ENCODE results near the gene UPK3B.
"Not testable (repeated sequence)": the region's sequence is repeated elsewhere in the genome, so short reads cannot be mapped to it uniquely, and the experiment has no call there.

UPK3B gene

DNA sequence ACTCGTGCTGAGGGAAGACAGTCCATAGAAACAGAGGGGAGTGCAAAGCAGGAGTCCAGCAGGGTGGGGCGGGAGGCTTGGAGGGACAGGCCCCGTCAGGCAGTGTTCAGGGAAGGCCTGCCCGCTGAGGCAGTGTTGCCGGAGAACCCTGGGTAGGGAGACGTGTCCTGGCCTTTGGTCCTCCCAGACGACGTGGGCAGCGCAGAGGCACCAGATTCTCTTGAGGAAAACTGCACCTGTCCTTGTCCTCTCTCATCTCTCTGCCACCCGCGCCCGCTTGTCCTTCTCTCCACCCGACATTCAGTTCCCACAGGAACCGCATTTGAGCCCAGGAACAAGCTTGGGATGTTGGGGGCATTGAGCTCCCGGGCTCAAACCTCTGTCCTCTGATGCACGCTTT is 14.6 kb upstream of the UPK3B start:
- not testable (repeated sequence) for DNase-seq

DNA sequence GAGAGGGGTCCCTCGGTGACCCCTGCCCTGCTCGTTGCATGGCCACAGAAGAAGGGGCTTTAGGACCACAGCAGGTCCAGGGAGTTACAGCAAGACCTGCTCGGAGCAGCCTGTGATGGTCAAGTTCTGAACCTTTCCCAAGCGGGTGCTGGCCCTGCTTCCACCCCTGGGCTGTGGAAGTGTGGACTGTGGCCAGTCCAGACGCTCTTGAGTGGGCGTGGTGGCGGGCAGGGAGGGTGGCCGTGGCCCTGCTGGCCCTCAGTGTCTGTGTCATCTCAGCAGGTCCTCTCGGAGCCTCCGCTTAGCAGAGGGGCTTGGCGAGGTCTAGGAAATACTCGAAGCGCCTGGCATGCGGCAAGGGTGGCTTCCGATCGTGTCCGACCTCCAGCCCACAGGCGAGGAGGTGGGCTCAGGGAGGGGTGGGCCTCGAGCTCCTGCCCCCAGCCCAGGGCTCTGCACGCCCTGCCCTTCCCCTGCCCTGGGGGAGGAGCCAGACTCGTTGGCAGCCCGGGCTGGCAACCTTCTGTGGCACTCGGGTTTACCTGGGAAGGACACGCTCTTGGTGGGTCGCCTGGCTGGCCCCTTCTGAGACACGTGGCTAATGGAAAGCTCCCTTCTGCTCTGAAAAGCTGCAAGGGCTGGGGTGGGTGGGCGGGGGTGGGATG is 12.3 kb upstream of the UPK3B start:
- DNase-seq = not testable (repeated sequence)

DNA sequence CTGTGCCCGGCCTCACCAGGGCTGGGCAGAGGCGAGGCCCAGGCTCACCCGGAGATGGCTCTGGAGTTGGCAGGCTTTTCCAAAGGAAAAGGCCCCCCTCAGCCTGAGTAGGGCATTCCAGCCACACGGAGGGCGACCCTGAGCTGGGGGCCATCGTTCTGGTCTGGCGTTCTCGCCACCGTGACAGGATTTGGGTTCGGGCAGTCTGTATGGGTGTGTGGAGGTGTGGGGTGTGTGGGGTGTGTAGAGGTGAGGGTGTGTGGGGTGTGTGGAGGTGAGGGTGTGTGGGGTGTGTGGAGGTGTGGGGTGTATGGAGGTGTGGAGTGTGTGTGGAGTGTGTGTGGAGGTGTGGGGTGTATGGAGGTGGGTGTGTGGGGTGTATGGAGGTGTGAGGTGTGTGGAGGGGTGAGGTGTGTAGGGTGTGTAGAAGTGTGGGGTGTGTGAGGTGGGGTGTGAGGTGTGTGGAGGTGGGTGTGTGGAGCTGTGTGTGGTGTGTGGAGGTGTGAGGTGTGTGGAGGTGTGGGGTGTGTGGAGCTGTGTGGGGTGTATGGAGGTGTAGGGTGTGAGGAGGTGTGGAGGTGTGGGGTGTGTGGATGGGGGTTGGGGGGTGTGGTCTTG is 11.7 kb upstream of the UPK3B start:
- DNase-seq = not testable (repeated sequence)

DNA sequence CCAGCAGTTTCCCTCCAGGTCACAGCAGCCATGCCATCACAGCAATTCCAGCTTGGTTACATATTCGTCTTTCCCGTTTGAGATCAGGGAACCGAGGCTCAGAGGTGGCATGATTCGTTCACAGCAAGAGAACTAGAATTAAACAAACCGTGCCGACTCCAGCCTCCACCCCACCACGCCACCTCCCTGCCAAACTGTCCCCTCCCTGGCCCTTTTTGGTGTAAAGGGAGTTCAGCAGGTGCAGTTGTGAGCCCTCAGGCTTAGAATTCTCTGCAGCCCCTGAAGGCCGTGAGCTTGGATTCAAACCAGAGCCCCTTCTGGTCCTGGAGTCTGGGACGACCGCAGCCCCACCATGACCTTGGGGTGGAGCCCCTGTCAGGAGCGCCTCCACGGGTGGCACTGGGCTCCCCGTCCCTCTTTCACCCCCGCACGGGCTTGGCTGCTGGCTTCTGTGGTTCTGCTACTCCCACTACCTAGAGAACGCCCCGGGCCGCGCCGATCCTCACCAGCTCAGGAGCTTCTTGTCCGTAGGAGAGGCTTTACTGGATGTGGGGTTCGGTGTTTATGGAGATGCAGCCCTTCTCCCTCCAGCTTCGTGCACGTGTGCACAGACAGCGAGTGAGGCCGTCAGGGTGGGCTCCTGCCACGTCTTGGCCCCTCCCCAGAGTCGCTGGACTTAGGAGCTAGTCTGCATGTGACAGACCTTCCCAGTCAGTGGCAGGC is 11.0 kb upstream of the UPK3B start:
- peak in 1 of 6 experiments; percentile 9 for DNase-seq

DNA sequence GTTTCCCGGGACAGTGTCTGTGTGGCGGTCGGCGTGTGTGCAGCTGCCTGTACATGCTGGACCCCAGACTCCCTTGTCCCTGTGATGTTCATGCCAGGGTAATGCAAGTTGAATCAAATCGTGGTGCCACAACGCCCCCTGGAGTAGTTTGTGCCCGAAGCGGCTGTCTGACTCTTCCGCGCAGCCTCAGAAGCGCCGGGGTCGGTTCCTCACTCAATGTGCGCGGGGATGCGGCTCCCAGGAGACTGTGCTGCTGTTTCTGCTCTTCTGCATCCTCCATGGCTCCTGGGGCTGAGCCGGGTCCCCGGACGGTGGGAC is 10.5 kb upstream of the UPK3B start:
- not testable (repeated sequence) for DNase-seq

DNA sequence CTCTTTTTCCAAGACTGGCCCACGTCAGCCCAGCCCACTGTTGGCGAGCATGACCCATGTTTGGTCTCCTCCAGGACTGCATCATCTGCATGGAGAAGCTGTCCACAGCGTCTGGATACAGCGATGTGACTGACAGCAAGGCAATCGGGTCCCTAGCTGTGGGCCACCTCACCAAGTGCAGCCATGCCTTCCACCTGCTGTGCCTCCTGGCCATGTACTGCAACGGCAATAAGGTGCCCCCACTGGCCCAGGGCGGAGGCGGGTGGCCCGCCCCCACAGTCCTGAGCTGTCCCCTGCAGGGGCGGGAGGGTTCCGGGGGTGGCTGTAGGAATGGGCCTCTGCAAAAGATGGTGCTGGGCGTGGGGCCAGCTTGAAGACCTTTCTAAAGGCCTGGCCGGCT is 8.1 kb upstream of the UPK3B start:
- not testable (repeated sequence) for DNase-seq

DNA sequence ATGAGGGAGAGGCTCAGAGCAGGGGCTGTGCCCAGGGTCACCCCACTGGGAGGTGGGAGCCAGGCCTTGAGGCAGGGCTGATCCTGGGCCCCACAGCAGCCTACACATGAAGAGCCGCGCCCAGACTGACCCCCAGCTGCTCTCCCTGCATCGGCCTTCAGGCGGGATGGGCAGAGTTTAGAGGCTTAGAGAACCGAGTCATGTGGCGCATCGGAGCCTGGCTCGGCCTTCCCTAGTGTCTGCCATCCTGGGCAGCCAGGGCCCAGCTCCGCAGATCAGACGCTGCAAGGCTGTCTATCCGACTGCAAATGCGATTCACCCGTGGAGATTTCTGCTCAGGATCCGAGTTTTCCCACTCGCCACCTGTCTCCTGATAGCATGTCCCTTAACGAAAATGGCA is 7.5 kb upstream of the UPK3B start:
- DNase-seq = not testable (repeated sequence)

DNA sequence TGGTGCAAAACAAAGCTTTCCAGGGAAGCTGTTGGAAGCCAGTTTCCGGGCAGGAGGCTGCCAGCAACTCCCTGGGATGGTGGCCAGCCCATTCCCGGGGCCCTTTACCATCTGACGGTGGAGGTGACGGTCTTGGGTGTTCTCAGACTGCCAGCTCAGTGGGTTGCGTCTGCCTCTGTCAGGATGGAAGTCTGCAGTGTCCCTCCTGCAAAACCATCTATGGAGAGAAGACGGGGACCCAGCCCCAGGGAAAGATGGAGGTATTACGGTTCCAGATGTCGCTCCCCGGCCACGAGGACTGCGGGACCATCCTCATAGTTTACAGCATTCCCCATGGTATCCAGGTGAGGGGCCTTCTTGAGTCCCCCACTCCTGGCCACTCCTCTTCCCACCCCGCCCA is 7.1 kb upstream of the UPK3B start:
- not testable (repeated sequence) for DNase-seq

DNA sequence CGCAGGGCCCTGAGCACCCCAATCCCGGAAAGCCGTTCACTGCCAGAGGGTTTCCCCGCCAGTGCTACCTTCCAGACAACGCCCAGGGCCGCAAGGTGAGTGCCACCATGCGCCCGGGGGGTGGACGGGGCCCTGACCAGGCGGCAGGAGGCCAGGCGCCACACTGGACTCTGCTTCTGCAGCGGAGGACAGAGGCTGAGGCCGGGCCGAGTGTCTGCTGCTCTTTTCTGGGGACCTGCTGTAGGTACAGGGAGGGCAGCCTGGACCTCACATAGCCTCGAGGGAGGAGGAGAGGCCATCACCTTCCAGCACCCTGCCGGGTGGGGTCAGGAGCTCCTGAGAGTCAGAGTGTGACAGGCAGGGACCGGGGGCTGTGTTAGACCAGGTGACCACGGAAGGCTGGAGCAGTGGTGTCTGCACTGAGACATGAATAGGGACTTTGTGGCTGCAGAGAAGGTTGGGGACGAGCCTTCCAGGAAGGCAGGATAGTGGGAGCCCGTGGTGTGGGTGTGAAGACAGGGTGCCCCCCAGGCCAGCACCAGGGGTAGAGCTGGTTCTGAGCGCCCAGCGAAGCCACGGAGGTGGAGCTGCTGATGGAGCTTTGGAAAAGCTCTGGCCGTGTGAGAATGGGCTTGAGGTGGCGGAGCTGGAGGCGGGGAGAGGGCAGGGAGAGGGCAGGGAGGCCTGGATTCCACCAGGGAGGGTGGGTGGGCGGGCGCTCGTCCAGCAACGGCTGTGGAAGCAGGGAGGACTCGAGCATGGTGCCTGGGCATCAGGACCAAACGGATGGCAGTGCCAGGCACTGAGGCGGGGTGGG is 5.8 kb upstream of the UPK3B start:
- DNase-seq = not testable (repeated sequence)

DNA sequence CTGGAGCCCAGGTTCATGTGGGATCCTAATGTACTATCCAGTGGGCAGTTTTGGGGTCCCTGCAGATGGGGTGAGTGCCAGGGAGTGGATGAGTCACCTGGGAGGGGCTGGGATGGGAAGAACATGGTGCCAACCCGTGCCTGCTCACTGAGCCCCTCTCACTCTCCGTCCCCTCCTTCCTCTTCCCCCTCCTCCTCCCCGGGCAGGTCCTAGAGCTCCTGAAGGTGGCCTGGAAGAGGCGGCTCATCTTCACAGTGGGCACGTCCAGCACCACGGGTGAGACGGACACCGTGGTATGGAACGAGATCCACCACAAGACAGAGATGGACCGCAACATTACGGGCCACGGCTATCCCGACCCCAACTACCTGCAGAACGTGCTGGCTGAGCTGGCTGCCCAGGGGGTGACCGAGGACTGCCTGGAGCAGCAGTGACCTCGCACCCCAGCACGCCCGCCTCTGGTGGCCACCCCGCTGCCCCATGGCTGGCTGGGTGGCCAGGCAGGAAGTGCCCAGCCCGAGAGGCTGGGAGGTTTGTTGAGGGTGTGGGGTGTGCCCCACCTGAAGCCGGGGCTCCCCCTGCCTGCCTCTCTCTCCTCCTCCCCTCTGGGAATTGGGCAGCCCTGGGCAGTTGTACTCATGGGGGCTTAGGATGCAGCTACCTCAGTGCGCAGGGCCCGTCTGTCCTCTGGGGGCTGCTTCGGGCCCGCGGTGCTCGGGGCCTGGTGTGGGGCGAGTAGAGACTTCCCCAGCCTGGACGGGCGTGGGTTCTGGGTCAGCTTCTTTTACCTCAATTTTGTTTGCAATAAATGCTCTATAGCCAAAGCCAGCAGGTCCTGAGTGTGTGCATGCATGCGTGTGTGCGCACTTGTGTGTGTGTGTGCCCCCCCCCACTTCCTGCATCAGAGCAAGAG is 4.9 kb upstream of the UPK3B start:
- no peak for DNase-seq

DNA sequence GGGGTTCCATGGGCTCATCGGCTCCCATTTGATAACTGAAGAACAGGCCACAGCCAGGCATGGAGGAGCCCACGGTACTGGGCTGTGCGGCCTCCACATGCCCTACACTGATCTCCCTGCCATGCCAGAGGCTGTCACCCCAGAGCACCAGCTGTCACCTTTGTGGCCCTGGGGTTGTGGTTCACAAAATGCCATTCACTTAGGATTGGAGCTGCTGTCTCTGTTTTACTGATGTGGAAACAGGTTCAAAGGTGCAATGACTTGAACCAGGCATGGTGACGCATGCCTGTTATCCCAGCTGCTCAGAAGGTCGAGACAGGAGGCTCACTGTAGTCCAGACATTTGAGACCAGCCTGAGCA is 4.3 kb upstream of the UPK3B start:
- DNase-seq = no peak

DNA sequence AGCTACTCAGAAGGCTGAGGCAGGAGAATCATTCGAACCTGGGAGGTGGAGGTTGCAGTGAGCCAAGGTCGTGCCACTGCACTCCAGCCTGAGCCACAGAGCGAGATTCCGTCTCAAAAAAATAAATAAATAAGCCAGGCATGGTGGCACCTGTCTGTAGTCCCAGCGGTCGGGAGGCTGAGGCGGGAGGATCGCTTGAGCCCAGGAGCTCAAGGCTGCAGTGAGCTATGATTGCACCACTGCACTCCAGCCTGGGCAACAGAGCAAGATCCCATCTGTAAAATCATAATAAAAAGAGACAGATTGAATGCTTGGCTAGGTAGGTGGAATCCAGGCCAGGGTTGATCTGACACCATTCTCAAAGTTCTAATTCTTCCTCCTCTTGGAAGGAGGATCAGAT is 3.7 kb upstream of the UPK3B start:
- not testable (repeated sequence) for DNase-seq

DNA sequence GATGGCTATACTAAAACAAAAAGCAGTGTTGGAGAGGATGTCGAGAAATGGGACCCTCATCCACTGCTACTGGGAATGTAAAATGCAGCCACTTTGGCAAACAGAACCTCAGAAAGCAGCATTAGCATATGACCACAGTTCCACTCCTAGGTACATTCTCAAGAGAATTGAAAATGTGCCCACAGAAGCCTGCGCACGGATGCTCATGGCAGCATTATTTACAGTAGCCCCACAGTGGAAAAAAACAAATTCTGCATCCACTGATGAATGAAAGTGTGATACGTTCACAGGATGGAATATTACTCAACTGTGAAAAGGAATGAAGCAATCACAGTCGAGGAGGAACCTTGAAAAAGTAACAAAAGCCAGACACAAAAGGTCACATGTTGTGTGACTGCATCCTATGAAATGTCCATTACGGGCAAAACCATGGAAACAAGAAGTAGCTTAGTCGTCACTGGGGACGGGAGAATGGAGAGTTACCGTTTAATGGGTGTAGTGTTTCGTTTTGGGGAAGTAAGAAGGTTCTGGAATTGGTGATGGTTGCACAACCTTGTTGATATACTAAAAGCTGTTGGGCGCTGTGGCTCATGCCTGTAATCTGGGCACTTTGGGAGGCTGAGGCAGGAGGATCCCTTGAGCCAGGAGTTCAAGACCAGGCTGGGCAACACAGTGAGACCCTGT is 2.5 kb upstream of the UPK3B start:
- DNase-seq = no peak

DNA sequence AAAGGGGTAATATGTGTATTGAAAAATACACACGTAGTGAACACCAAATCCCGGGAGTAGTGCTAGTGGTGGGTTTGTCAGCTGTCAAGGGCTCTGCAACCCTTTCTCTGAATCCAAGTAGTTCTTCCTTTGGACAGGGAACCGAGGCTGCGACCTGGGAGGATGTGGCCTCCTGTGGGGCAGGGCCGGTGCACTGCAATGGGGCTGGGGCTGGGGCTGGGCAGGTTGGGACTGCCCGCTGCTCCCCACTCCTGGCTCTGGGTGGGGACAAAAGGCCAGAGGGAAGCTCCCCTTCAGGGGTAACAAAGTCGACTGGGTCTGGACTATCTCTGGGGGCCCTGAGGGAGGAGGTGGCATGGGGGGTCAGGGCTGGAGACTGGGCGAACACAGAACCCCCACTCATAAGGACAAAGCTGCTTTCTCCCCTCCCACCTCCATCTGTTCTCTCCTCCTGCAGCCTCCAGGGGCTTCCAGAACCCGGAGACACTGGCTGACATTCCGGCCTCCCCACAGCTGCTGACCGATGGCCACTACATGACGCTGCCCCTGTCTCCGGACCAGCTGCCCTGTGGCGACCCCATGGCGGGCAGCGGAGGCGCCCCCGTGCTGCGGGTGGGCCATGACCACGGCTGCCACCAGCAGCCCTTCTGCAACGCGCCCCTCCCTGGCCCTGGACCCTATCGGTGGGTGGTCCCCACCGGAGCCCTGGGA is 1.0 kb downstream of the UPK3B start:
- not testable (repeated sequence) for DNase-seq

DNA sequence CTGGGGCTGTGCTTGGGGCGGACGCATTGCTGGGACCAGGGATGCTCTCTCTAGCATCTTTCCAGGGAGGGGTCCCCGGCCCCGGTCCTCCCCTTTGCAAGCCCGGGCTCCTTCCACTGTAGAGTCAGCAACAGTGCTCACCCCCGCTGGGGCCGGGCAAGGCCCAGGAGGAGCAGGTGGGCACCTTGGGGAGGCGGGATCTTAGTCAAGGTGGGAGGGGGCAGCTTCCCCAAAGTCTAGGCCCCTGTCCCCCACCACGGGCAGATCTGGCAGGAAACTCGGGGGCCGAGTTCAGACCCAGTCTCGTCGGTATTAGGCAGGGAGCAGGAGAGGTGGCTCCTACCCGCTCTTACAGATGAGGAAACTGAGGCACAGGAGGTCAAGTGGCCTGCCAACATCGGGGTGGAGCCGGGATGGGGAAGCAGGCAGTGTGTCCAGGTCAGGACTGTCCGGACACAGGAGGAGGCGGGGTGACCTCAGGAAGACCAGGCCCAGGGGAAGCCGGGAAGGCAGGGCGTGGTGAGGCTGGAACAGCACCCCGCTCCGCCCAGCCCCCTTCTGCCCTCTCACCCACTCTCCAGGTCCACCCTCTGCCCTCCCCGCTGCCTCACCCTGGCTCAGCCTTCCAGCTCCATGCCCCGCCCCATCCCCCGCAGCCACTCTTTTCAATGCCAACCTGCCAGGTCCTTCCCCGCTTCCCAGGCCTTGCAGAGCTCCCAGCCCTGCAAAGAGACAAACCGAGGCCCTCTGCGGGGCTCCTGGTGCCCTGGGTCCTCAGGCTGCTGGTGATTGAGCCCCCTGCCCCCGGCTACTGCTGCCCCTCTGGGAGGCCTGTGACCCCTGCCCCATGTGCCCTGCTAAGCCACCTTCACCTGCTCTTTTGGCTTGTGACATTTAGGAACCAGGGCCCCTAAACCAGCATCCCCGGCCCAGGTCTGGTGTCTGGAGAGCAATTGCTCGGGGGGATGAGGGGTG is 1.8 kb downstream of the UPK3B start:
- DNase-seq = not testable (repeated sequence)

DNA sequence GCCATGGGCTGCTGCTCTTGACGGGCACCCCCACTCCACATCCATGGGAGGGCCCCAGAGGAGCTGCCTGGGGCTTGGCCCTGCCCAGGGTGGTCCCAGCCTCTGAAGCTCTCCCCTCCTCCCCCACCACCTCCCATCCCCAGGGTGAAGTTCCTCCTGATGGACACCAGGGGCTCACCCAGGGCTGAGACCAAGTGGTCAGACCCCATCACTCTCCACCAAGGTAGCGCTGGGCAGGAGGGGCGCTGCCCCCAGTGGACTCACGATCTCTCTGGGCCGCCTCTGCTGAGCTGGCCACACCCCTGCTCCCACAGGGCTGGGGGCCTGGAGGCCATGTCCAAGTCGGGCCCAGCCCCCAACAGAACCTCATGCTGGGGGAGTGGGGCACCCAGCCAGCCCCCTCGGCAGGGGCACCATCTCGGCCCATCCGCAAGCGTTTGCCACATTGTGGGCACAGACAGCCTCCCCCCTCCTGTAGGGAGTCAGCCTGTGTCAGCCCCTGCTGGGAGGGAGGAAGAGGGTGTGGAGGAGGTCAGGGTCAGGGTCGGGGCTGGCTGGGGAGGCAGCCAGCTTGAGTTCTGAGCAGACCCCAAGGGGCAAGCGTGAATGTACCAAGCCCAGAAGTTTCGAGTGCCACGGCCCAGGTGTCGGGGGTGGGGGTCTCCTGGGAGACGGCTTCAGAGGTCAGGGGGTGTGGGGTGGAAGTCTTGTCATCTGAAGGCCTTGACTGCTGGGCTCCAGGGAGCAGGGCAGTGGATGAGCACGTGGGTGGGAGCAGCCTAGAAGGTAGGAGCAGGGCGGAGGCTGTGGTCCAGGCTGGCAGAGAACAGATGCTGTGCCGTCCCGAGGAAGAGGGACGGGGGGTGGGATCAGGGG is 2.8 kb downstream of the UPK3B start:
- no peak for DNase-seq

DNA sequence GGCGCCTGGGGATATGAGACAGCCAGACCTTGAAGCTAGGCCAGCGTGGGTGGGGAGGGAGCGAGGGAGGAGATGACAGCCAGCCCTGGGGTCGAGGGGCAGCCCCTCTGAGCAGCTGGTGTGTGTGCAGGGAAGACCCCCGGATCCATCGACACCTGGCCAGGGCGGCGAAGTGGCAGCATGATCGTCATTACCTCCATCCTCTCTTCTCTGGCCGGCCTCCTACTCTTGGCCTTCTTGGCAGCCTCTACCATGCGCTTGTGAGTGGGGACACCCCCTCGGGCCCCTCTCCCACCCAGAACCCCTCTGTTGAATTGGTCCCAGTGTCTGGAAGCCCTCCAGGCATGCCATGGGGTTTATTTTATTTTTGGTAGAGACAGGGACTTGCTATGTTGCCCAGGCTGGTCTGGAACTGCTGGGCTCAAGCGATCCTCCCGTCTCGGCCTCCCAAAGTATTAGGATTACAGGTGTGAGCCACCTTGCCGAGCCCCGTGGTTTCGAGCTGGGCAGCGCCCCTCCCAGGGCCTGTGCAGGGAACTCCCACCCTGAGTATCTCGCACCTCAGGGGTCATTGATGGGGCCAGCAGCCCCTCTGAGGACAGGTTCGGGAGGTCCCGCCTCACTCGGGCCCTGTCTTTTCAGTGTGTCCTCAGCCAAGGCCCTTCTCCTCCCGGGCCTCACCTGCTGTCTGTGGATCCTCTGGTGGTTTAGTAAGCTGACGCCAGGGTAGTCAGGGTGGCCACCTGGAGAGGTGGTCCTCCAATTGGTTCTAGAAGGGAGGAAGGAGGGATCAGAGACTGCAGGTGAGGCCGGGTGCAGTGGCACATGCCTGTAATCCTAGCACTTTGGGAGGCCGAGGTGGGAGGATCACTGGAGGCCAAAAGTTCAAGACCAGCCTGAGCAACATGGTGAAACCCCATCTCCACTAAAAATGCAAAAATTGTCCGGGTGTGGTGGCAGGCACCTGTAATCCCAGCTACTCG is 3.8 kb downstream of the UPK3B start:
- DNase-seq = no peak

Data from stimulated activated naive CD4-positive, alpha-beta T cell (primary cell).